Bronchial epithelial cell (primary cell): Measurements from ENCODE around the gene SH3BGRL2. TPM values are rescaled to one million over a fixed set of nuclear protein-coding genes. Genes with fewer than 3 reads are reported as not detected.

Experiments used
- DNase-seq: peaks from one replicate; pipeline ENCODE4 v3.0.0-alpha.2; 2010; ENCODE audit warnings: low read depth
- FAIRE-seq: peaks from 2 replicates; lab custom pipeline; 2011; peaks lifted over from hg19 to GRCh38; lab: Jason Lieb, UNC
- H3K27me3 ChIP-seq: 2 replicates; pipeline ENCODE4 v1.5.1; 2011; ENCODE audit warnings: low read length; ENCODE audit not compliant: control insufficient read depth, insufficient read depth
- H3K36me3 ChIP-seq: 2 replicates; pipeline ENCODE4 v1.5.1; 2011; ENCODE audit warnings: low read length; ENCODE audit not compliant: control insufficient read depth, insufficient read depth
- H3K4me3 ChIP-seq: 2 replicates; pipeline ENCODE4 v1.5.1; 2011; ENCODE audit warnings: mild to moderate bottlenecking, low read depth, low read length, control low read depth
- CTCF ChIP-seq: IDR thresholded peaks from 2 replicates; pipeline ENCODE4 v1.5.1; 2011; ENCODE audit warnings: mild to moderate bottlenecking, moderate library complexity, low read length, control low read depth, inconsistent platforms; ENCODE audit not compliant: insufficient read depth, severe bottlenecking
- total RNA-seq: library from RNA; depleted of rRNA; stranded (reverse); fragments of >200 nt; gene quantifications from 2 replicates; pipeline ENCODE4 v1.2.1, GENCODE V29; 2014

SH3BGRL2 gene
- total RNA-seq, 1 donor from 2014 or later, result 15.0 TPM

GRCh38 chr6:79604583-79605037 lies 26.5 kb upstream of the SH3BGRL2 start:
- Histone ChIP-seq H3K36me3 (no peaks in the 10 kb centered on the region), H3K4me3 (no peak overlapping the region), H3K27me3 (no peaks in the 10 kb centered on the region)
- DNase-seq, result peak; percentile 12
- no peak for FAIRE-seq
- no peak for TF ChIP-seq CTCF

GRCh38 chr6:79605061-79605460 lies 26.1 kb upstream of the SH3BGRL2 start:
- Histone ChIP-seq H3K27me3 (no peaks in the 10 kb centered on the region), H3K4me3 (no peak overlapping the region), H3K36me3 (no peaks in the 10 kb centered on the region)
- TF ChIP-seq CTCF, result no peak
- DNase-seq (no peak), FAIRE-seq (no peak)

GRCh38 chr6:79605968-79606764 lies 25.0 kb upstream of the SH3BGRL2 start:
- H3K4me3 ChIP-seq, result no peak overlapping the region
- TF ChIP-seq CTCF, result no peak
- DNase-seq (peak; percentile 4), FAIRE-seq (no peak)
- no peaks in the 10 kb centered on the region for H3K27me3 ChIP-seq
- no peaks in the 10 kb centered on the region for H3K36me3 ChIP-seq

GRCh38 chr6:79607000-79607399 lies 24.1 kb upstream of the SH3BGRL2 start:
- Histone ChIP-seq H3K27me3 (no peaks in the 10 kb centered on the region), H3K36me3 (no peaks in the 10 kb centered on the region), H3K4me3 (no peak overlapping the region)
- DNase-seq (no peak), FAIRE-seq (no peak)
- TF ChIP-seq CTCF, result no peak

GRCh38 chr6:79608334-79609224 lies 22.6 kb upstream of the SH3BGRL2 start:
- H3K27me3 ChIP-seq, result no peaks in the 10 kb centered on the region
- FAIRE-seq, result no peak
- H3K4me3 ChIP-seq, result no peak overlapping the region
- TF ChIP-seq CTCF, result no peak
- H3K36me3 ChIP-seq, result no peaks in the 10 kb centered on the region
- DNase-seq, result no peak
